Activated CD4-positive, alpha-beta T cell treated with anti-CD3 and anti-CD28 coated beads, Interleukin-2, amount 10 ng/mL, durations not matched to agents 24 days and 14 days (primary cell): Measurements from ENCODE around the gene DROSHA. TPM values are rescaled to one million over a fixed set of nuclear protein-coding genes. Genes with fewer than 3 reads are reported as not detected.

Experiments
- DNase-seq: peaks from one replicate; pipeline ENCODE4 v3.0.0; 2022
- H3K27ac Mint-ChIP-seq: one replicate; pipeline ENCODE4 v1.8.0; 2022; ENCODE audit warnings: mild to moderate bottlenecking, mixed read lengths
- H3K27me3 Mint-ChIP-seq: one replicate; pipeline ENCODE4 v1.8.0; 2022; ENCODE audit warnings: mixed read lengths
- H3K36me3 Mint-ChIP-seq: one replicate; pipeline ENCODE4 v1.8.0; 2022; ENCODE audit warnings: low read depth, mild to moderate bottlenecking, mixed read lengths
- H3K4me1 Mint-ChIP-seq: one replicate; pipeline ENCODE4 v1.8.0; 2021; ENCODE audit warnings: mixed read lengths
- H3K4me3 Mint-ChIP-seq: one replicate; pipeline ENCODE4 v1.8.0; 2022; ENCODE audit warnings: mild to moderate bottlenecking, moderate library complexity, mixed read lengths
- H3K9me3 Mint-ChIP-seq: one replicate; pipeline ENCODE4 v1.8.0; 2021; ENCODE audit warnings: mixed read lengths
- intact Hi-C: fragments of 100-400 bp; cut with micrococcal nuclease; formaldehyde crosslinking; loops from one replicate; pipeline ENCODE4 v1.15.1; 2023
- total RNA-seq: library from RNA; stranded (reverse); gene quantifications from 2 replicates; pipeline ENCODE4 v1.2.3, GENCODE V29; 2022

The DROSHA gene
- total RNA-seq, 1 donor from 2014 or later = 88.7 TPM

DNA sequence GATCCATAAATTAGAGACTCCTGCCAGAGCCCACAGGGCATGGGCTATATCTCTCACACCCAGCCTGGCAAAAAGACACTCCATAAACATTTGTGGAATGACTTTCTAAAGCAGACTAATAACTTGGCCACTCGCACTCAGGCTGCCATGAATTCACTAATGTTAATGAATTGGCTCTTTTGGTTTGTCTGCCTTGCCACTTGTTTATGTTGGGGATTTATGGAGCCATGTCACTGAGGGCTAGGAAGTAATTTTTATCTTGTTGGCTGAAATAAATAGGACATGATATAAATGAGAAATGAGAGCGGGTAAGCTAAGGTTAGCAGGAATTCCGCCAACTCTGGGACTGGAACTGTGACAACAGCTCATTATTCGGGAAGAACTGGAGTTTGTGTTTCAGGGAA is 55.2 kb downstream of the DROSHA start:
- Mint-ChIP-seq H3K4me1 (no peaks in the 10 kb centered on the region), H3K4me3 (no peak overlapping the region), H3K36me3 (peaks cover 35% of the 10 kb centered on the region), H3K9me3 (peaks cover 4% of the 10 kb centered on the region), H3K27me3 (no peaks in the 10 kb centered on the region), H3K27ac (no peak overlapping the region)
- intact Hi-C loops = no loop called here
- no peak for DNase-seq

- H3K9me3 Mint-ChIP-seq = peaks cover 7% of the 10 kb centered on the region
- H3K27me3 Mint-ChIP-seq = no peaks in the 10 kb centered on the region
- intact Hi-C loops = no loop called here
- no peak overlapping the region for H3K27ac Mint-ChIP-seq
- no peak overlapping the region for H3K4me3 Mint-ChIP-seq
- H3K4me1 Mint-ChIP-seq = no peaks in the 10 kb centered on the region
- DNase-seq = no peak
- peaks cover 51% of the 10 kb centered on the region for H3K36me3 Mint-ChIP-seq
Observed at GRCh38 chr5:31471916-31472315, 60.0 kb downstream of the DROSHA start.

DNA sequence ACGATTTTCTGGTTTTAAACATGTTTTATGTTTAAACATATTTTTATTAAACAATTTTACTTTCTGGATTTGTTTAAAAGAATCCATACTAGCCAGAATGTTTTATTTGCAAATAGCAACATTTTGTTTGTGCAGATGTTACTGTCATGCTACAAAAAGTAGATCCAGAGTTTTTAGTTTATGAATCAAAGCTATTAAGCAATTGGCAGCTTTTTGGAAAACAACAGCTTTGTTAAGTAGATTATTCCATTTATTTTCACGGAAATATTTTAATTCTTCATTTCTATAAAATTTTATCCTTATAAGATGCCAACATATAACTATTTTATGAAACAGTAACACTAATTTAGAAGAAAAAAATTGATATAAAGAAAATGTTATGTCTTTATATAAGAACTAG is 60.9 kb downstream of the DROSHA start:
- Mint-ChIP-seq H3K9me3 (peaks cover 9% of the 10 kb centered on the region), H3K4me3 (no peak overlapping the region), H3K4me1 (no peaks in the 10 kb centered on the region), H3K27me3 (no peaks in the 10 kb centered on the region), H3K36me3 (peaks cover 58% of the 10 kb centered on the region), H3K27ac (no peak overlapping the region)
- no peak for DNase-seq
- intact Hi-C loops = no loop called here

- intact Hi-C loops = no loop called here
- no peak overlapping the region for H3K4me3 Mint-ChIP-seq
- DNase-seq = no peak
- H3K36me3 Mint-ChIP-seq = peaks cover 60% of the 10 kb centered on the region
- H3K27me3 Mint-ChIP-seq = no peaks in the 10 kb centered on the region
- no peak overlapping the region for H3K27ac Mint-ChIP-seq
- no peaks in the 10 kb centered on the region for H3K4me1 Mint-ChIP-seq
- H3K9me3 Mint-ChIP-seq = peaks cover 12% of the 10 kb centered on the region
Observed at GRCh38 chr5:31470608-31471007, 61.3 kb downstream of the DROSHA start.

DNA sequence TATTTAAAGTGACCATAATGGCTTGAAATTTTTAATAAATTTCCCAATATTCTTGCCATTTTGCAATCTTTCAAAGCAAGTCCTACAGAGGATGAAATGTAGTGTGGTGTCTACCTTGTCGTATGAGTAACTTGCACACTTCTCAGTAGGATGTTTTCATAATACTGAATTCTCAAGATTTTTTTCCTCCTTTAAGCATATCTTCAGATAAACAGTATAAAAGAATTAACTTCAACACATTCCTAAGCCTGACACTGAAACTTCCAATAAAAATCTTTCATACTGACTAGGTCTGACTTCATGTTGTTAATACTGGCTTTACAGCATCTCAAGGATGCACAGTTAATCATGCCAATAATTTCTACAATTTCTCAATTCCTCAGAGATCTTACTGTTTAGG is 62.0 kb downstream of the DROSHA start:
- no peaks in the 10 kb centered on the region for H3K27me3 Mint-ChIP-seq
- H3K27ac Mint-ChIP-seq = no peak overlapping the region
- no peak overlapping the region for H3K4me3 Mint-ChIP-seq
- intact Hi-C loops = no loop called here
- peaks cover 14% of the 10 kb centered on the region for H3K9me3 Mint-ChIP-seq
- no peak for DNase-seq
- H3K4me1 Mint-ChIP-seq = no peaks in the 10 kb centered on the region
- H3K36me3 Mint-ChIP-seq = peaks cover 63% of the 10 kb centered on the region

- Mint-ChIP-seq H3K27ac (no peak overlapping the region), H3K36me3 (peaks cover 64% of the 10 kb centered on the region)
- intact Hi-C loops = no loop called here
Observed at GRCh38 chr5:31469466-31469865, 62.4 kb downstream of the DROSHA start.

DNA sequence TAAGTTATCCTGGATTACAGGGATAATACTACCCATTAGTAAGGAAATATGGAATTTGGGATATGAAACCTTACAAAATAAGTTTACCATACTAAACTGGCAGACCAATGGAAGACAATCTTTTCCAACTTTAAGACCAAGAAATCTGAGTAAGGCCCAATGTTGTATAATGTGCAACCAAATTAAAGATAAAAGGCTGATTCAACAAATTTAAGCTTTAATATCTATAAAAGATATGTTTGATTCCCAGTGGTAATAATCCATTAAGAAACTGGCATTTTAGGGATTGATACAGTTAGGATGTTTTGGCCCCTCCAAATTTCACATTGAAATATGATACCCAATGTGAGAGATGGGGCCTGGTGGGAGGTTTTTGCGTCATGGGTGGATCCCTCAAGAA is 66.6 kb downstream of the DROSHA start:
- Mint-ChIP-seq H3K9me3 (peaks cover 29% of the 10 kb centered on the region), H3K4me1 (no peaks in the 10 kb centered on the region), H3K27ac (no peak overlapping the region), H3K4me3 (no peak overlapping the region), H3K27me3 (no peaks in the 10 kb centered on the region), H3K36me3 (peaks cover 80% of the 10 kb centered on the region)
- no peak for DNase-seq
- intact Hi-C loops = no loop called here

More at GRCh38 chr5:31469466-31469865, 62.4 kb downstream of the DROSHA start:
- Mint-ChIP-seq H3K27me3 (no peaks in the 10 kb centered on the region), H3K4me1 (no peaks in the 10 kb centered on the region), H3K9me3 (peaks cover 14% of the 10 kb centered on the region), H3K4me3 (no peak overlapping the region)
- no peak for DNase-seq

DNA sequence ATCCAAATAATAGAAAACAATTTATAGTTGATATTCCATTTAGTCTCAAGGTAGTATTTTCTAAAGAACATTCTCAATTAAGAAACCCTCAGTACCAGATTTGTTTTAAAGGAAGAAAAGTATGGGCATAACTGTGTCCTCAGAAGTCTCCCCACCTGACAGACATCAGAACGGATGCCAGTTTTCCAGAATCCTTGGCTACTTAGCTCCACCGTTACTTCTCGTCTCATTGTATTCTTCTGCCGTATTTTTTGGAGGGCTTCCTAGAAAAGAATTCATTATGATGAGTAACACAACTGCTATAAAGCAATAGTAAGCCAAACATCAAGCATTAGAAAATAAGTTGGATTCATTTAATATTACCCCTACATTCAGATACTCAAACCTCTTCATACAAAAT is 67.8 kb downstream of the DROSHA start:
- no peak for DNase-seq
- H3K9me3 Mint-ChIP-seq = peaks cover 36% of the 10 kb centered on the region
- H3K4me3 Mint-ChIP-seq = no peak overlapping the region
- H3K27ac Mint-ChIP-seq = no peak overlapping the region
- no peaks in the 10 kb centered on the region for H3K4me1 Mint-ChIP-seq
- peaks cover 87% of the 10 kb centered on the region for H3K36me3 Mint-ChIP-seq
- H3K27me3 Mint-ChIP-seq = no peaks in the 10 kb centered on the region
- intact Hi-C loops = no loop called here

DNA sequence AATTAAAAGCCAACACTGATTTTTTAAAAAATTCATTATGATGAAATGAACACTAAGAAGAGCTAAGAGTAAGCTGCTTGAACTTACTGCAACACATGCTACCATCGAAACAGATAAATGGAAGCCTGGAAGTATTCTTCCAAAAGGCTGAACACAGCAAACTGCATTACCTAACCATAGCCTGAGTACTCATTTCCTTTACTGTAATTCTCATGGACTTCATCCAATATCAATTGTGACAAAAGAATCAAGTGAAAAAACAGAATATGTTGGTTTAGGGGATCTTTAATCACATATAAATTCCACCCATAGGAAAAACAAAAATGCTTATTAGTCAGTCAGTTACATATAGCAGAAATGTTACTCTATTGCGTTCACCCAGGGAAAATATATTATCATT is 68.5 kb downstream of the DROSHA start:
- DNase-seq = no peak
- Mint-ChIP-seq H3K4me1 (no peaks in the 10 kb centered on the region), H3K9me3 (peaks cover 36% of the 10 kb centered on the region), H3K4me3 (no peak overlapping the region), H3K27me3 (no peaks in the 10 kb centered on the region), H3K27ac (no peak overlapping the region), H3K36me3 (peaks cover 85% of the 10 kb centered on the region)
- intact Hi-C loops = no loop called here

DNA sequence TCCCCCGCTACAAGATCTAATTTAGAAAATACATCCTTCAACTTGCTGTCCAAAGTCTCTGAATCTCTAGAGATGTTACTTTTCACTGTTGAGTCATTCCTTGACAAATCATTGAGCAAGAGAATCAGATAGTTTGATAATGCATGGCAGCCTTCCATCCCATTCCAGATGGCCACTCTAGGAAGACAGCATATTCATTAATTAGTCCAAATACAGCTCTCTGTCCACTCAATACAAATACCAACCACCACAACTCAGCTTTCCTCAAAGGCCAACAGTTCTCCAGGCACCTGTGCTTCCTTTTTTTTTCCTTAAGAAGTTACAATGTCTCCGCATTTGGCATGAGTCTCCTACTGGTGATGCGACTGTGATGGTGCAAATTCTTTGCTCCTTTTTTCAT is 72.3 kb downstream of the DROSHA start:
- no peak for DNase-seq
- Mint-ChIP-seq H3K4me3 (no peak overlapping the region), H3K36me3 (peaks cover 84% of the 10 kb centered on the region), H3K27ac (no peak overlapping the region), H3K4me1 (no peaks in the 10 kb centered on the region), H3K9me3 (peaks cover 41% of the 10 kb centered on the region), H3K27me3 (no peaks in the 10 kb centered on the region)
- intact Hi-C loops = no loop called here

DNA sequence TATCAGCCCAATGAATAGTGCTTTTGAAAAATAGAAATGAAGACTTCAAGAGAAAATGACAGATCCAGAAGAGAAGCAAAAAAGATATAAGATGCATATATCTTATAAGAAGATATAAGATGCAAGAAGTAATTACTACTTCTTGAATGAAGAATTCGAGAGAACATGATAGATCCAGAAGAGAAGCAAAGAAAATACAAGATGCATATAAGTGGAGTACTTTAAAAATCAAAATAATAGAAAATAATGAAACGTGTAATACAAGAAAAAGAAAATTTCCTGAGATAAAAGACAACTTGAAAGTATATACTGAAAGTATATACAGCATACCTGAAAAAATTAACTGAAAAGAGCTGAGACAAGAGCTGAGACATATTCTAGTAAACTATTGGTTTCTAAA is 76.7 kb downstream of the DROSHA start:
- DNase-seq = no peak
- Mint-ChIP-seq H3K36me3 (peaks cover 65% of the 10 kb centered on the region), H3K27ac (no peak overlapping the region), H3K9me3 (peaks cover 27% of the 10 kb centered on the region), H3K4me1 (peaks cover 6% of the 10 kb centered on the region), H3K4me3 (no peak overlapping the region), H3K27me3 (no peaks in the 10 kb centered on the region)
- intact Hi-C loops = no loop called here

DNA sequence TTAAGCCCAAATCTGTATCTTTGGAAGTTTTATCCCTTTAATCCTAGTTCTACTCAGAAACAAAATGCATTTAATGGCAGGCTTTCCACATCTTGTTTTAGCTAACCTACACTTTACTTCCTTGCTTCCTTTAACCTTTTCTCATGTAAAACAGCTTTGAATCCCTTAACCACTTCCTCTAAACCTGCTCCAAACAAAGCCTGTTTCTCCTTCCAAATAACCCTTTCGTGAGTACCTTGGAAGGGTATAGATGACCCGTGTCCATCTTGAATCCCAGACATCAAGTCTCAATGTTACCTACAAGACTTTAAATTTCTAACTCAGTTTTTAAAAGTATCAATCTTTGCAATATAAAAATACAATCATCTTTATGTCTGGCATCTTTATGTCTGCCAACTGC is 78.4 kb downstream of the DROSHA start:
- no peaks in the 10 kb centered on the region for H3K27me3 Mint-ChIP-seq
- H3K36me3 Mint-ChIP-seq = peaks cover 64% of the 10 kb centered on the region
- no peak for DNase-seq
- peaks cover 17% of the 10 kb centered on the region for H3K9me3 Mint-ChIP-seq
- no peak overlapping the region for H3K4me3 Mint-ChIP-seq
- intact Hi-C loops = no loop called here
- no peak overlapping the region for H3K27ac Mint-ChIP-seq
- peaks cover 6% of the 10 kb centered on the region for H3K4me1 Mint-ChIP-seq

GRCh38 chr5:31452314-31452713 is 79.6 kb downstream of the DROSHA start:
- H3K9me3 Mint-ChIP-seq = peaks cover 13% of the 10 kb centered on the region
- H3K27ac Mint-ChIP-seq = no peak overlapping the region
- no peak overlapping the region for H3K4me3 Mint-ChIP-seq
- intact Hi-C loops = no loop called here
- DNase-seq = no peak
- H3K4me1 Mint-ChIP-seq = peaks cover 6% of the 10 kb centered on the region
- H3K36me3 Mint-ChIP-seq = peaks cover 63% of the 10 kb centered on the region
- H3K27me3 Mint-ChIP-seq = no peaks in the 10 kb centered on the region

DNA sequence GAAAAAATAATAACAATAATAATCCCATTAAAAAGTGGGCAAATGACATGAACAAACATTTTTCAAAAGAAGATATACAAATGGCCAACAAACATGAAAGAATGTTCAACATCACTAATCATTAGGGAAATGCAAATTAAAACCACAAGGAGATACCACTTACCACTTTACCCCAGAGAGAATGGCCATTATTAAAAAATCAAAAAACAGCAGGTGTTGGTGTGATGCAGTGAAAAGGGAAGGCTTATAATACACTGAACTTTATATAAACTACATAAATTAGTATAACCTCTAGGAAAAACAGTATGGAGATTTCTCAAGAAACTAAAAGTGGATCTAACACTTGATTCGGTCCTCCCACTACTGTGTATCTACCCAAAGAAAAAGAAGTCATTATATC is 81.9 kb downstream of the DROSHA start:
- no peak for DNase-seq
- Mint-ChIP-seq H3K27me3 (no peaks in the 10 kb centered on the region), H3K4me1 (peaks cover 6% of the 10 kb centered on the region), H3K36me3 (peaks cover 63% of the 10 kb centered on the region), H3K4me3 (no peak overlapping the region), H3K9me3 (peaks cover 6% of the 10 kb centered on the region), H3K27ac (no peak overlapping the region)
- intact Hi-C loops = no loop called here

DNA sequence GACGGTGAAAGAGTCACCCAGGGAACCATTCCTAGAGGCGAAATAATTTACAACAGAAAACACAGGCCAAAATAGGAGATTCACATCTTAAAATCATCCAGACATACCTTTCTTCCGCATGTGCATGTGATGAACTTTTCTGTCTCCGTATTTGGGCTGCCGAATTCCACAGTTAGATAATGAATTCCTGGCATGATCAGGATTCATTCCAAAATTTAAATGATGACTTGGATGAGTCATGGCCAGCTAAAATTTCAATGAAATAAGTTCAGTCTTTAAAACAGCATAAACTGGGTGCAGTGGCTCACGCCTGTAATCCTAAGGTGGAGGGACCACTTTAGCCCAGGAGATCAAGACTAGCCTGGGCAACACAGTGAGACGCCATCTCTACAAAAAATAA is 82.7 kb downstream of the DROSHA start:
- Mint-ChIP-seq H3K4me1 (peaks cover 6% of the 10 kb centered on the region), H3K27ac (no peak overlapping the region), H3K4me3 (no peak overlapping the region), H3K27me3 (no peaks in the 10 kb centered on the region), H3K36me3 (peaks cover 64% of the 10 kb centered on the region), H3K9me3 (peaks cover 4% of the 10 kb centered on the region)
- DNase-seq = no peak
- intact Hi-C loops = no loop called here
